ENCODE results near the gene GAB2. TPM values are rescaled to one million over a fixed set of nuclear protein-coding genes. Genes with fewer than 3 reads are reported as not detected.

The GAB2 gene
- total RNA-seq, 6 experiments from 2014 or later: 3.8 to 10.2 (median 4.5) TPM

- ATAC-seq: no peak
- Histone ChIP-seq H3K27ac (no peak overlapping the region), H3K9me3 (no peaks in the 10 kb centered on the region), H3K4me1 (no peaks in the 10 kb centered on the region), H3K36me3 (no peaks in the 10 kb centered on the region), H3K27me3 (no peaks in the 10 kb centered on the region), H3K4me3 (no peak overlapping the region)
- 93% methylated on average over 2 of the region's 2 CpGs for WGBS (ENCODE audit: insufficient coverage, low coverage, low lambda C conversion rate, missing lambda C conversion rate)
- DNase-seq: no peak
- intact Hi-C loops (cut with DNase I): no loop called here
- TF ChIP-seq POLR2A (IDR thresholded peaks at IDR 0.05) (no peak), CTCF (IDR thresholded peaks at IDR 0.05) (no peak)
Observed at GRCh38 chr11:78304201-78304600, 113.4 kb downstream of the GAB2 start.

- Histone ChIP-seq H3K4me3 (no peak overlapping the region), H3K36me3 (no peaks in the 10 kb centered on the region), H3K27ac (no peak overlapping the region), H3K9me3 (no peaks in the 10 kb centered on the region), H3K4me1 (peaks cover 0 to 19% (median 8%) of the 10 kb centered on the region in 4 donors), H3K27me3 (no peaks in the 10 kb centered on the region)
- 90% methylated on average over 5 of the region's 5 CpGs for WGBS (ENCODE audit: insufficient coverage, low coverage, low lambda C conversion rate, missing lambda C conversion rate)
- no peak for ATAC-seq
- DNase-seq: no peak
- intact Hi-C loops (cut with DNase I): no loop called here
- TF ChIP-seq CTCF (IDR thresholded peaks at IDR 0.05): no peak
- no peak for TF ChIP-seq POLR2A (IDR thresholded peaks at IDR 0.05)
Observed at GRCh38 chr11:78300108-78300839, 117.3 kb downstream of the GAB2 start.

- H3K4me1 ChIP-seq: peaks cover 0 to 22% (median 8%) of the 10 kb centered on the region in 4 donors
- no peaks in the 10 kb centered on the region for H3K36me3 ChIP-seq
- no peak for DNase-seq
- H3K4me3 ChIP-seq: no peak overlapping the region
- 78% methylated on average over 1 of the region's 2 CpGs for WGBS (ENCODE audit: insufficient coverage, low coverage, low lambda C conversion rate, missing lambda C conversion rate)
- H3K27ac ChIP-seq: peak overlapping the region in 1 of 3 donors; percentile 31
- TF ChIP-seq POLR2A (IDR thresholded peaks at IDR 0.05): no peak
- TF ChIP-seq CTCF (IDR thresholded peaks at IDR 0.05): no peak
- intact Hi-C loops (cut with DNase I): no loop called here
- no peak for ATAC-seq
- H3K27me3 ChIP-seq: no peaks in the 10 kb centered on the region
- H3K9me3 ChIP-seq: no peaks in the 10 kb centered on the region
Observed at GRCh38 chr11:78299000-78299710, 118.5 kb downstream of the GAB2 start.

- H3K27me3 ChIP-seq: no peaks in the 10 kb centered on the region
- ATAC-seq (peak; percentile 80 to 94 (median 86)), DNase-seq (no peak)
- no peak overlapping the region for H3K4me3 ChIP-seq
- H3K36me3 ChIP-seq: no peaks in the 10 kb centered on the region
- no peaks in the 10 kb centered on the region for H3K9me3 ChIP-seq
- peak overlapping the region in 1 of 3 donors; percentile 35 for H3K27ac ChIP-seq
- H3K4me1 ChIP-seq: peaks cover 0 to 22% (median 8%) of the 10 kb centered on the region in 4 donors
- no peak for TF ChIP-seq POLR2A (IDR thresholded peaks at IDR 0.05)
- no peak for TF ChIP-seq CTCF (IDR thresholded peaks at IDR 0.05)
- 0% methylated on average over 1 of the region's 1 CpG for WGBS (ENCODE audit: insufficient coverage, low coverage, low lambda C conversion rate, missing lambda C conversion rate)
- intact Hi-C loops (cut with DNase I): no loop called here
Observed at GRCh38 chr11:78298291-78298771, 119.3 kb downstream of the GAB2 start.
